ENCODE data around the gene CLEC18B.
"Not testable (repeated sequence)": the region's sequence is repeated elsewhere in the genome, so short reads cannot be mapped to it uniquely, and the experiment has no call there.

The CLEC18B gene

GRCh38 chr16:74404148-74404933, 16.9 kb downstream of the CLEC18B start:
- DNase-seq: not testable (repeated sequence)

- not testable (repeated sequence) for DNase-seq
Measured at GRCh38 chr16:74400238-74400637, 21.0 kb downstream of the CLEC18B start.

GRCh38 chr16:74398212-74398895, 22.9 kb downstream of the CLEC18B start:
- not testable (repeated sequence) for DNase-seq

- DNase-seq: not testable (repeated sequence)
Measured at GRCh38 chr16:74396521-74397017, 24.7 kb downstream of the CLEC18B start.

GRCh38 chr16:74394604-74395003, 26.7 kb downstream of the CLEC18B start:
- not testable (repeated sequence) for DNase-seq

GRCh38 chr16:74394131-74394530, 27.1 kb downstream of the CLEC18B start:
- DNase-seq: not testable (repeated sequence)

- not testable (repeated sequence) for DNase-seq
Measured at GRCh38 chr16:74391454-74392050, 29.7 kb downstream of the CLEC18B start.

GRCh38 chr16:74382339-74383034, 38.8 kb downstream of the CLEC18B start:
- DNase-seq: not testable (repeated sequence)

- not testable (repeated sequence) for DNase-seq
Measured at GRCh38 chr16:74373847-74374184, 47.5 kb downstream of the CLEC18B start.

GRCh38 chr16:74372953-74373846, 48.1 kb downstream of the CLEC18B start:
- no peak for DNase-seq

- DNase-seq: no peak
Measured at GRCh38 chr16:74372369-74372768, 48.9 kb downstream of the CLEC18B start.

- DNase-seq: not testable (repeated sequence)
Measured at GRCh38 chr16:74370338-74371135, 50.7 kb downstream of the CLEC18B start.

GRCh38 chr16:74368002-74368911, 53.0 kb downstream of the CLEC18B start:
- peak; percentile 90 for DNase-seq

- DNase-seq: peak; percentile 16
Measured at GRCh38 chr16:74367469-74368001, 53.7 kb downstream of the CLEC18B start.

GRCh38 chr16:74361646-74362610, 59.4 kb downstream of the CLEC18B start:
- DNase-seq: not testable (repeated sequence)
